Inflammatory macrophage treated with lipopolysaccharide for 4 hours (primary cell): Measurements from ENCODE around the gene SNW1.
A peak's percentile ranks its signal among the peaks of the same experiment; 100 is the strongest.

Source experiments
- DNase-seq: peaks from one replicate; pipeline ENCODE4 v3.0.0-alpha.2; 2020

The SNW1 gene

DNA sequence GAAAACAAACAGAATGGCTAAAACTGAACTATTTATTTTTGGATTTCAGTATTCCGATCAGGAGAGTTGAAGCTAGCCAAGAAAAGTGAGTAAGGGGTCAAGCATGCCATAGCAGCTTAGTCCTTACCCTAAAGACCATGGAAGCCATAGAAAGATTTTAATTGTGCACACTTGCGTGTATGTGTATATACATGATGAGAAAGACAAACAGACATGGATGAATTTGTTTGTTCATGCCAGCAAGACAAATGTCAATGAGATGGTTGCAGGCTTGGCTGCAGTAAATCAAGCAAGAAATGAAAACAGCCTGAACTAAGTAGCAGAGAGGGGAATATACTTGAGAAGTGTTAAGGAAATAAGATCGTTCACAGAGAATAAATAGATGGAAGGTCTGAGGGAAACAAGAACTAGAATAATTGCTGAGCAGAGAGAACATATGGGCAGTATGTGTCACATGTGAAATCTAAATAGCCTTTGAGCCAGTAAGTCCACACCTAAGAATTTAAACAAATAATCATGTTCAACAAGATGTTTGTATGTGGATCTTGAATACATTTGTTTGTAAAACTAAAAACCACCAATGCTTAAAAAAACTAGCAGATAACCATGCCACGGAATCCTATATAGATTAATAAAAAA lies 14.8 kb downstream of the SNW1 start:
- DNase-seq, result no peak

DNA sequence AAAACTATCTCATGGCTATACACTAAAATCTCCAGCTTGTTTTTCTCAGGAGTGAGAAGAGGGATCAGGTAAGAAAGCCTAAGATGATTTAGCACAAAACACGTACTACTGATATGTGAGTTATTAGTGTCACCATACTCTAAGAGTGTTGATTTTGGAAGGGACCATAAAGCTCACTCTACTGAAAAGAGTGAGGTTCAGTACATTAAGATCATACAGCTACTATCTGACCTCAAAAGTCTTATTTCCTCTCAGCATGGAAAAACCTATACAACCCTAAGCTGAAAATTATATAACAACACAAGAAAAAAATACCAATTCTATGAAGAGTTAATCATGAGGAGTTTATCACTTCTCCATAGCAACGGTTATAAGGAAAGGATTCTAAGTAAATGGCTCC lies 19.5 kb downstream of the SNW1 start:
- DNase-seq, result no peak

DNA sequence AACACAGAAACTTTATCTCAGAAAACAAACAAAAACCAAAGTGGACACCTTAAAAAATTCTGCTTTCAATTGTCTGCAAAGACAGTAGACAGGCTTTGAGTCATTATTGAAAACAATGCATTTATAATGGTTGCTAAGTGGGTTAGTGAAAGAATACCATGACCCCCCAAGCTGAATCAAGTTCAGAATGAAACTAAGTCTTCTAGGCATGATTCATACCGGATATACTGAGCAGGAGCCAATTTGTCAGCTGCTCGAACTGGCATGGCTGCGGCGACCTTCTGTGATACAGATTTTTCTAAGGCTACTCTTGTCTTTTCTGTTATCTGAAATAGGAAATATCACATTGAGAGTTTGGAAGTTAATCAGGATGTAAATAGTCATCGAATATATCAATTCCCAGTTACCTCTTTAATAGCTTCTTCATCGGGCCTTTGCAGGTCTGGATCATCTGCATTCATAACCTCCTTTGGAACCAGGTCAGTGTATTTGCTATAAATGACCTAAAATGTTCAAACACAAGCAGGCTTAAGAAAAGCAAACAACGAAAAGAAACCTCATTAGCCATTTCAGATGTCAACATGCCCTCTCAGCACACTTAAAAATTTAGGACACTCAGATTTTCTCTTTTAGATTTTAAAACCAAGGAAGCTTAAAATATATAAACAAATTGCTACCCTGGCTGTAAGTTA lies 22.3 kb downstream of the SNW1 start:
- no peak for DNase-seq

DNA sequence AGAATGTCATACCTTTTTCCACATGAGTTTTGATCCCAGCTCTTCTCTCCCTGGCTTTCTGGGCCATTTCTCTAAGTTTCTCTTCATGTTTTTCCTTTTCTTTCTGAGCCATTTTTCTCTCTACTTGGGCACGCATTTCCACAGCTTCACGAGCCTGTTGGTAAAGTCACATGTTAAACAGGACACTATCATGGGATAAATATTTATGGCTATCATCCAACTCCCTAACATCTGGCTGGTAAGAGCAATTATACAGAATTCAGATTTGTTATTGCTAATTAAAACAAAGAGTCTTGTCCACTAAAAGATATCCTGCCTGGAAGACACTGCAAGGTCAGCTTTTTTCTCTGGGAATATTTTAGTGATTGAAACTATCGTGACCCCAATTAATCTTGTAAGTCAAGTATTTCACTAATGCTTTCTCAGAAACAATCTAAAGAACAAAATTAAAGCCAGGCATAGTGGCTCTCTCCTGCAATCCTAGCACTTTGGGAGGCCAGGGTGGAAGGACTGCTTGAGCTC lies 29.9 kb downstream of the SNW1 start:
- DNase-seq, result no peak

DNA sequence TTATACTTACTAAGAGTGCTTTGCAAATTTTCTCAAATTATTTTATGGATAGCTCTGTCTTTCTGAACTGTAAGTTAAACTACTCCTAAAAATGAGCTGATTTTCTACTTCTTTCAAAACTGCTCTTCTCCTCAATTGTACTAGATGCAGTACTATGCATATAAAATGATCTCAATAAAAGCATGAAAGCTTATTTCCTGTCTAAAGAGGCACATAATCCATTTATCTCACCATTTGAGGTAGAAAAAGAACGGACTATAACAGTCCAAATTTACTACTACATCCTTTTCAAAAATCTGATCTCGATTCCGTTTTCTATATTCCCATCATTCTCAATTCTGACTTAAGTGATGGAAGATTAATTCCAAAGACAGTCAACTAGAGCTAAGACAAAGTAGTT lies 38.7 kb downstream of the SNW1 start:
- no peak for DNase-seq

DNA sequence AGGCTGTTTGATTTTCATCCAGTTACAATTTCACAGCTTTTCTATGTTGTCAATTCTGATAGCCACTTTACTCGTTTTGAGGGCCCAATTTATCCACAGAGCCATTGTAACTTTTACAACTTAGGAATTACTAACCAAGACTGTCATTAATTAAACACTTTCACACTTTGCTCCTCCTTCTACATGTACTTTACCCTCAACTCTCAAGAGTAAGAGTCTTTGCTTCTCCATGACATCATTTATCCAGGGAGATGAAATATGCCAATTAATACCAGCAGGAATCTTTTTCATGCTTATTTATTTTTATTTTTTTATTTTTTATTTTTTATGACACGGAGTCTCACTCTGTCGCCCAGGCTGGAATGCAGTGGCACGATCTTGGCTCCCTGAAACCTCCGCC lies 39.5 kb downstream of the SNW1 start:
- no peak for DNase-seq

DNA sequence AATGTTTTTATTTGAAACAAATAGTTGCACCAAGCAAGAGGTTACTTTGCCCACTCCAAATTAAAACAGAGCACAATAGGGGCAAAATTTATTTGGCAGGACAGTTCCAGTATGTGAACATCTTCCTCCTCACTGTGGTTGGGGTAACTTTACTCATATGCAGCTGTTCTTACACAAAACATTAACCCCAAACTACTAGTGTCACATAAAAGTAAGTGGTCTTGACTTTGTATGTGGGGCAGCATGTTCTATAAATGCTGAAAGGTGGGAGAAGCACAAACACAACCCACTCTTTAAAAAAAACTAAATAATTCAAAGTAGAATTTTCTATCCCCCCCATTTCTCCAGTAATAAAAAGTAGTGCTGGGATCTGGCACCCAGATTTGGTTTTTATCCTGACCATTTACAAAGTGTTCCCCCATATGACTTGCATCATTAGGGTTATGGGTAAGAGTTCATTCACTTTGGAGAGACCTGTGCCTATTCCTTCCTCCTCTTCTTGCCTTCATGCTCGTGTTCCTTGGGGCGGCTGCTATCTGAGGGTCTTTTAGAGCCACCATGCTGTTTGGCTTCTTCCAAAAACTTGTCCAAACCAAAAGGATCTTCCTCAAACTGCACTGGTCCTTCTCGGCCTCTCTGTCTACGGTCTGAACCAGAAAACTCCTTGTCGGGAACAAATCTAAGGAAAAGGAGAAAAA lies 43.2 kb downstream of the SNW1 start:
- DNase-seq, result no peak

DNA sequence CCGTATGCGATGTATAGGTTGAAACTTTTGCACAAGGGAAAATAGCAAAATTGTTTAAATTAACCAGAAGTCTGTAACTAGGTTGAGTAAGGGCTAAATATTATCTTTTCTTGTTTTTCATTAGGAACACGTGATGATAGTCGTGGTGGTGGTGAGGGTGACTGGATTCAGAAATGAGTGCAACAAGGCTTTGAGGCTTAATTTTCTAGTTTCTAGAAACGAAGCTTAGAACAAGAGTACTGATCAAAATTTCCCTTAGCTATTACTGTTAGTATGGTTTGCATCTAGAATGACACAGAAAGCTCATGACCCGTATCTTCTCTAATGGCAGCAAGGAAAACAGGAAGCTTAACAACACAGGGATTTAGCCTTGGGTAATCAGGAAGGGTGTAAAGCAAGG lies 46.0 kb downstream of the SNW1 start:
- DNase-seq, result peak; percentile 43

DNA sequence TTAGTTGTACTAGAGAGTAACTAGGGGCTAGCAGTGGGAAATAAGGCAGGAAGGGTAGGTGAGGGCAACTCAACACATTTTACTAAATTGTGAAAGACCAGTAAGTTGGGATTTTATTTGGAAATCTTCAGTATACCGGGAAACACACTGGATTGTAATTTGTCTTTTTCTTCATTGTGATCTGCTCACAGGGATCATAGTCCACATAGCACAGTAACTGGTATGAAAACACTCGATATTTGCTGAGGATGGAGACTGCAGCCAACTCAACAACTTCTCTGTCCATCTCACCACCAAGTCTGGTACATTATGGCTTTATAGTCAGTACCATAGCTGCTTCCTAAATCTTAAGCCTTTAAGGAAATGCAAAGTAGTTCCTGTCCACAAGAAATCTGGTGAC lies 50.6 kb downstream of the SNW1 start:
- DNase-seq, result no peak

DNA sequence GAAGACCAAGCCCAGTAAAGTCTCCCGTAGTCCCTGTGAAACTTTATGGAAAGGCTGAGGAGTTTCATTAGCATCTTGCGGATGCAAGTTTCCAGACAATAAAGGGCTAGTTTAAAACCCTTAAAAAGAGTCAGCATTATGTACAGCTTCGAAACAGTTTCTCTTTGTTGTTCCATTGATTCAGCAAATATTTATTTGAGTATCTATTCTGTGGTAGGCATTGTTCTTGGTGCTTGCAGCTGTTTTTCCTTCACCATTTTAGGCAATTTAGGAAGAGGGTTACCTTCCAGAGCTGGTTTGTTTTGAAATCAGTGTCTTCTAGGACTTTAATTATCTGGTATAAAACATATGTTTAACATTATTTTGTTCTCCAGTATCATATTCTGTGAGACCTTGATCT lies 51.5 kb downstream of the SNW1 start:
- no peak for DNase-seq

DNA sequence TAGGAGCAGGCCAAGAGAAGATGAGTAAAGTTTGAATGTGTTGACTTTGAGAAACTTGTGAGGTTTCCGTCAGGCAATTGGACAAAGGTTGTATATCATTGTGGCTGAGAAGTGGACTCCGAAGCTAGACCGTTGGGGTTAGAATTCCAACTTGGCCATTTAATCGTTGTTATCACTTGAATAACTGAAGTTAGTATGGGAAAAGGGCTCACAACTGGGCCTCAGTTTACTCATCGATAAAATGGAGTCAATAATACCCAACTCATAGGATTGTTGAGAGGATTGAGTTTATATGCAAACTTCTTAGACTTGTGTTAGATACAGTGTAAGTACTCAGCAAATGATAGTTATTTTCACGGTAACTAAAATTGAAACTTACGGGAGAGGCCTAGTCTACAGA lies 52.2 kb downstream of the SNW1 start:
- DNase-seq, result no peak

DNA sequence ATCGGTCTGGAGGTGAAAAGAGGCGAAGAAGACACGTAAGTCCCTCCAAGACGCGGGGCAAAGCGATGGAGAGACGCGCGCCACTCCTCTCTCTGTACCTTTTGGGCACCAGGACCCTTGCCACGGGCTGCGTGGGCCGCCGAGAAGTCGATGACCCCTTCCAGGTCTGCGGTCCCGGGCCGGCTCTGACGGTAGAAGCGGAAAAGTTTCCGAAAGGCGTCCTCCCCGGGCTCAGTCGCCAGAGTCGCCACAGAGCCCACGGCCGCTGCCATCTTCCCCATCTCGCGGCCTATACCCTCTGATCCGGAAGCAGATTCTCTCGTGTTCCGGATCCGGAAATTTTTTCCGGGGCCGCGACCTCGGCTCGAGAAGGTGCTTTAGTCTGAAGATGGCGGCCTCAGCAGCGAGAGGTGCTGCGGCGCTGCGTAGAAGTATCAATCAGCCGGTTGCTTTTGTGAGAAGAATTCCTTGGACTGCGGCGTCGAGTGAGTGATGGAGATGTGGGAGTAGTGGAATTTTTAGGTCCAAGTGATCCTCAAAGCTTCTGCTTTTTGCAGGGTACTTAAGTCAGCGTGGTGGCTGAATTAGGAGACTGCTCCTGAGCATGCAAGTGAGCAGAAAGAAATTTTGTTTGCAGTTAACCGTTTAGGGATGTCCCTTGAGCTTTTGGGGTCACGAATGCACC lies 53.1 kb downstream of the SNW1 start, which contains the start of the genes ALKBH1 and SLIRP:
TSS of gene ALKBH1 (minus strand) at position 300 of the 685 bp plus-strand sequence. CDS start at position 281, 19 bp downstream.
TSS of gene SLIRP (plus strand) at position 380 of the 685 bp plus-strand sequence. CDS start at position 389, 9 bp downstream.
- peak; percentile 90 for DNase-seq

DNA sequence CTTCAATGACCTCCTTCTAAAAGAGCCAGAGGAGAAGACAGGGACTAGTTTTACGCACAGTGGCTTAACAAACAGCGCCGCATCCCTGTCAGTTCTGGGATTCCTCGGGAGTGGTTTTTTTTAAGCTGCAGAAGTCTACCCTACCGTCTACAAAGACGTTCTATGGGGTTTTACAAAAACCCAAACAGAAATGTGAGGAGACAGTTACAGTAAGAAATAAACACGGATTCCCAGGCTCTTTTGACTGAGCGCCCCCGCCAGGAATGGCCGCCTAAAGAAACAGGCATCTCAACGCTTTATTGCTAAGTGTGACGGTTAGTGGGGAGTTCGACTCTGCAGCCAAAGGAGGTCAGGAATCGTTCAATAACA lies 53.6 kb downstream of the SNW1 start:
- DNase-seq, result peak; percentile 42

DNA sequence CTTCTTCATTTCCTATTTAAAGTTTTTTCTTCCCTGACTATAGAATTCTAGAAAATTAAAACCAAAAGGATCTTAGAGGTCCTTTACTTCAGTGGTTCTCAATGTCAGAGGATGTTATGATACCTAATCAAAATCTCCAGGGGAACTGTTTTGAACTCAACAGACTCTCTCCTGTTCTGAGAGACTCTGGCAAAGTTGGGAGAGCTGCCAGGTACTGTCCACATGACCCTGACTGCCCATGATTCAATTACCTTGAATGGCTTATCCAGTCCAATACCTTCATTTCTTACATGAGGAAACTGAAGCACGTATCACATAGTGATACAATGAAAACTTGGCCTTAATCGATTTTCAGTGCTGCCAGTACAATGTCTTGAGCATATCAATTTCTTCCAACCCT lies 69.7 kb downstream of the SNW1 start:
- DNase-seq, result no peak

DNA sequence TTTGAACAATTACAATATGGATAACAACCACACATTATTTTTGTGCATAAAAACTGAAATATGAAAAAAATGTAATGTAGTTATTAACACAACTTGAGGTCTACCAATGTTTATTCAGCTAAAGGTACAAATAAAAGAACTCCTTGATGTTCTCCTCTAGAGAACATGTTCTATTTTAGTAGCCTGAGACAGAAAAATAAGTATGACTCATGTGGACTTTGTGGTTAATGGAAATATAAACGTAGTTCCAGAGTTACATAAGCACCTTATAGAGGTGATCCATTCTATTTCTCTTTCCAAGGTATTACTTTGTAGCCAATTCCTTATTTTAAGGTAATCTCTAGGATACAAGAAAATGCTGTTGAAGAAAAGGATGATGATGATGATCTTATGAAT lies 78.8 kb downstream of the SNW1 start:
- DNase-seq, result no peak

DNA sequence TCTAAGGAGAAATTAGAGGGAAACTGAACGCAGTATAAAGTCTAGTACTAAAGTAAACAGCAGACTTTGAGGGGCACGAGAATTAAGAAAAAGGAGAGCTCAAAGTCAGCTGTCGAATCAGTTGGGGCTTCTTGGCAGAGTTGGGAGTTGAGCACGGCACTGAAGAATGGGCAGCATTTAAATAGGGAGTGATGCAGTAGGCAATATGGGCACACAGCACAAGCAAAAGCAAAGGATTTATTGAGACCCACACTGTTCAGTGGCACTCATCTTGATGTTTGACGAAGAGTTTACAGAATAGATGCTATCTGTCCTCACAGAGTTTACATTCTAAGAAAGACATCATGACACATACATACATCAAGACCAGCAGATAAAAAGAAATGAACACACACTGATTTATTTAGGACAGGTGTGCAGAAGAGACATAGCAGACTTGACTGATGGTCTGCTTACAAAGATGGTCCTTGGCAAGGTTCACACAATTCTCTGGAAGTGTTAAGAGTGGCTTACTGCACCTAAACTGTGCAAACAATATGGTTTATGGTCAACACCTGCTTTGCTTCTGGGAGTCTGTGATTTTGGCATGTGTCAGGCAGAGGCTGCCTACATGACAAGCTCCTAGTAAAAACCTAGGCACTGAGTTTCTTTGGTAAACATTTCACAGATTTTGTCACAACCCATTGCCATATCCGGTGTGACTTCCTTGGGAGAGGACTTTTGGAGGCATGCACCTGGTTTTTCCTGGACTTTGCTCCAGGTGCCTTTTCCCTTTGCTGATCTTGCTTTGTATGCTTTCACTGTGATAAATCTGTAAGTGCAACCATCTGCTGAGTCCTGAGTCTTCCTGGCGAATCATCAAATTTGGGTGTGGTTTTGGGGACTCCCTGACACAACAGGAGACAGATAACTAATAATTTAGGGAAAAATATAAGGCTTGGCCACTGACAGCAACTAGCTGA lies 79.5 kb downstream of the SNW1 start:
- no peak for DNase-seq

DNA sequence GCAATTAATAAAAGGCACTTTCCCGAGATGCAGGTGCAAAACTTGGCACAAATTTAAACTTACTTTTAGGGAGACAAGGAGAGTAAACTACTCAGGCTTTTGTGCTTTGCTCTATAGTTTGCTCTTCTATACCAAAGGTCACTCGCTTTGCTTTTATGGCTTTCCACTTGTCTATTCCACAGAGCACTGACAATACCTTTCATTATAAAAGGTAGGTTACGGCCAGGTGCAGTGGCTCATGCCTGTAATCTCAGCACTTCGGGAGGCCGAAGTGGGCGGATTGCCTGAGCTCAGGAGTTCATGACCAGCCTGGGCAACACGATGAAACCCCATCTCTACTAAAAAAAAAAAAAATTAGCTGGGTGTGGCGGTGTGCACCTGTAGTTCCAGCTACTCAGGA lies 86.0 kb downstream of the SNW1 start:
- no peak for DNase-seq

DNA sequence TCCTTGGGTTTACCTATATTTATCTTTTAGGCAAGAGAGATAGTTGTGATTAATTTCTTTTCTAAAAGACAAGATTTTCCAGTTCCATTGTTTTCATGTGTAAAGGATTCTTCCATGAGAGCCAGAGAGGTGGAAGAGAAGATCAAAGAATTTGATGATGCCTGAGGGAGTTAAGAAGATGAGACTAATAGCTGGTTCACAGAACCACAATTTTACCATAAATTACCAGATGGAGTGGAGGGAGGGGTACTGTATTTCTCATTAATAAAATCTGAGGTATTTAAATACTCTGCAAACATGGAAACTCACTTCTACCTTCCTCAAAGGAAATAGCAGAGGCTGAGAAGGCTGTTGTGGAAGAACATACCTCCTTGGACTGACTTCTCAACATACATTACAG lies 87.8 kb downstream of the SNW1 start:
- no peak for DNase-seq
